CD4-positive, CD25-positive, alpha-beta regulatory T cell (primary cell): Measurements from ENCODE around the gene C6orf62. TPM values are rescaled to one million over a fixed set of nuclear protein-coding genes. Genes with fewer than 3 reads are reported as not detected.
"Not testable (repeated sequence)": the region's sequence is repeated elsewhere in the genome, so short reads cannot be mapped to it uniquely, and the experiment has no call there.

Source experiments
- ATAC-seq, 2 donors: fragments of 150-1000 bp; cut with Tn5 transposase; one replicate each; pipeline ENCODE4 v1.10.0; 2021; ENCODE audit warnings: low read depth in 2 of 2, moderate number of reproducible peaks in 2 of 2, moderate library complexity in 1 of 2
- DNase-seq, 3 donors: peaks; one replicate each; pipeline versions ENCODE4 v3.0.0 to v3.0.0-alpha.2; 2012 to 2022; ENCODE audit warnings: mixed read lengths in 1 of 3
- H3K27ac ChIP-seq: one replicate; pipeline ENCODE4 v1.7.0; 2013; ENCODE audit warnings: mild to moderate bottlenecking, low read length; ENCODE audit not compliant: insufficient read depth, poor library complexity, severe bottlenecking
- H3K27me3 ChIP-seq: one replicate; pipeline ENCODE4 v1.7.0; 2013; ENCODE audit warnings: low read length; ENCODE audit not compliant: control insufficient read depth, insufficient read depth
- H3K36me3 ChIP-seq: one replicate; pipeline ENCODE4 v1.7.0; 2013; ENCODE audit warnings: mild to moderate bottlenecking, low read length, moderate library complexity; ENCODE audit not compliant: control insufficient read depth, insufficient read depth
- H3K4me1 ChIP-seq: 2 replicates; pipeline ENCODE4 v1.7.0; 2013; ENCODE audit warnings: mild to moderate bottlenecking, low read length; ENCODE audit not compliant: insufficient read depth, control insufficient read depth, poor library complexity, severe bottlenecking
- H3K4me3 ChIP-seq: one replicate; pipeline ENCODE4 v1.7.0; 2013; ENCODE audit warnings: low read depth, mild to moderate bottlenecking, low read length, moderate library complexity
- H3K9me3 ChIP-seq, 2 experiments: 1 replicate in 1 of 2; 2 replicates in 1 of 2; pipeline ENCODE4 v1.7.0; 2013; ENCODE audit warnings: low read length in 2 of 2, mild to moderate bottlenecking in 1 of 2, moderate library complexity in 1 of 2; ENCODE audit not compliant: control insufficient read depth in 2 of 2
- H3K27ac Mint-ChIP-seq, 3 donors: one replicate each; pipeline ENCODE4 v1.8.0; 2020 to 2022; ENCODE audit warnings: mild to moderate bottlenecking in 3 of 3, mixed read lengths in 3 of 3, moderate library complexity in 2 of 3
- H3K27me3 Mint-ChIP-seq: one replicate; pipeline ENCODE4 v1.8.0; 2022; ENCODE audit warnings: mild to moderate bottlenecking, mixed read lengths
- H3K36me3 Mint-ChIP-seq: one replicate; pipeline ENCODE4 v1.8.0; 2020; ENCODE audit warnings: mixed read lengths
- H3K4me1 Mint-ChIP-seq, 4 donors: one replicate each; pipeline ENCODE4 v1.8.0; 2020 to 2022; ENCODE audit warnings: mixed read lengths in 4 of 4, mild to moderate bottlenecking in 1 of 4
- H3K4me3 Mint-ChIP-seq, 4 donors: one replicate each; pipeline ENCODE4 v1.8.0; 2020 to 2022; ENCODE audit warnings: mild to moderate bottlenecking in 4 of 4, mixed read lengths in 4 of 4, moderate library complexity in 3 of 4
- H3K9me3 Mint-ChIP-seq, 7 donors: one replicate each; pipeline ENCODE4 v1.8.0; 2020 to 2022; ENCODE audit warnings: mixed read lengths in 7 of 7, mild to moderate bottlenecking in 3 of 7, moderate library complexity in 2 of 7
- polyA plus RNA-seq, 4 donors: library from polyadenylated mRNA; unstranded; fragments of 300-500 nt; fragmentation: Illumina TruSeq; gene quantifications; one replicate each; pipeline ENCODE4 v1.2.3, GENCODE V29; 2021
- total RNA-seq: library from RNA; stranded (reverse); gene quantifications from one replicate; pipeline ENCODE4 v1.2.3, GENCODE V29; 2022

Gene C6orf62
- total RNA-seq (124 TPM), polyA plus RNA-seq (100 to 1,000 TPM in 1 of 4 donors, 10 to 100 TPM in 3; 91.7 to 106 (median 98.6) TPM)

DNA sequence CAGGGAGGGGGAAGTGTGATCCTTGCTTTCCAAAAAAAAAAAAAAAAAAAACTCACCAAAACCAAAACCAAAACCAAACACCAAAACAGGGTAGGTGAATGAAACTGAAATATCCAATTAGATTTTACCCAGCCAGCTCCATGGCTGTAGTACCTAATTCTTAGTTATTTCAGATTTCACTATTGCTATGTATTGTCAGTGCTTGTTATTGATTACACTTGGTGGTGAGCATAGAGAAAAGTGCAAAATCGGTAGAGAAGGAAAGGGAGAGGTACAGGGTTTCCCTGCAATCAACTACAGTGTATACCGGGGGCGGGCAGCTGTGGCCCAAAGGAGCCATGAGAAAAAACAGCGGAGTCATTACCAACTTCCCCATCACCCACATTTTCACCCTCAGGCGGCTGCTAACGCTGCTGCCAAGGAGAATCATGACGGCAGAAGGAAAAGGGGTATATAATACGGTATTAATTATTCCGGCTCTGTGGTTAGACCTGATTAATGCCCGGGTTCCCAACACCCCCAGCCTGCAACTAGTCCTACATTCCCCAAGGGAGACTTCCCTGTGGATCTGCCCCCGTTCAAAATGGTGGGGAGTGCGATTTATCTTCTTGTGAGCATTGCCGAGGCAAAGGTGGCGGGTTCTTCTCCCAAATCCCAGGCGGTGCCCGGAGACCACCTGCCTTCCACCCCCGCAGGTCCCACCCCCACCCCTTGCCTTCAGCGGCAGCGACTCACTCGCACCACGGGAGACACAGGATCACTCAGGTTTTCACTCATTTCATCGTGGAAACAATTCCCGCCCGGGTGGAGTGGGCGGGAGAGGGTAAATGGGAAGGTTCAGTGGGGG, at the start of gene C6orf62:
TSS of gene C6orf62 (minus strand) at position 30 of the 847 bp plus-strand sequence. CDS start 486 bp downstream, outside the sequence.
- H3K36me3 Mint-ChIP-seq, result peaks cover 32% of the 10 kb centered on the region
- peak within 1 kb of the TSS; percentile 98 to 100 (median 100) for H3K27ac Mint-ChIP-seq
- no peak for ATAC-seq
- peaks cover 0 to 1% (median 0%) of the 10 kb centered on the region in 7 donors for H3K9me3 Mint-ChIP-seq
- Histone ChIP-seq H3K27ac (peak within 1 kb of the TSS; percentile 100), H3K36me3 (peaks cover 22% of the 10 kb centered on the region), H3K9me3 (no peaks in the 10 kb centered on the region), H3K4me3 (peak within 1 kb of the TSS; percentile 96), H3K4me1 (peaks cover 57% of the 10 kb centered on the region), H3K27me3 (no peaks in the 10 kb centered on the region)
- DNase-seq, result peak; percentile 22 to 71 (median 58)
- H3K4me3 Mint-ChIP-seq, result peak within 1 kb of the TSS; percentile 91 to 100 (median 95)
- H3K4me1 Mint-ChIP-seq, result peaks cover 19 to 59% (median 46%) of the 10 kb centered on the region in 4 donors
- H3K27me3 Mint-ChIP-seq, result peaks cover 9% of the 10 kb centered on the region

DNA sequence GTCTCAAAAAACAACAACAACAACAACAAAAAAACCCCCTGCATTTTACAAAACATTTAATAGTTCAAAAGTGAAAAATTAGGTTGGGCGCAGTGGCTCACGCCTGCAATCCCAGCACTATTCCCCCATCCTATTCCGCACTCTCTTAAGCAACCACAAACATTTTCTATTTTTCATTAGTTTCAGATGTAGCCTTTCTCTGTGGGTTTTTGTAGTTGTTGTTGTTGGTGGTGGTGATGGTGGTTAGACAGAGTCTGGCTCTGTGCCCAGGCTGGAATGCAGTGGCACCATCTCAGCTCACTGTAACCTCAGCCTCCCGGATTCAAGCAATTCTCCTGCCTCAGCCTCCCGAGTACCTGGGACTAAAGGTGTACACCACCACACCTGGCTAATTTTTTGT, 49.4 kb upstream of the C6orf62 start:
- Histone ChIP-seq H3K9me3 (no peaks in the 10 kb centered on the region), H3K27ac (no peak overlapping the region), H3K27me3 (no peaks in the 10 kb centered on the region), H3K36me3 (no peaks in the 10 kb centered on the region), H3K4me3 (no peak overlapping the region), H3K4me1 (no peaks in the 10 kb centered on the region)
- H3K27me3 Mint-ChIP-seq, result no peaks in the 10 kb centered on the region
- no peaks in the 10 kb centered on the region for H3K36me3 Mint-ChIP-seq
- peaks cover 0 to 10% (median 1%) of the 10 kb centered on the region in 4 donors for H3K4me1 Mint-ChIP-seq
- ATAC-seq (no peak), DNase-seq (no peak)
- no peak overlapping the region for H3K4me3 Mint-ChIP-seq
- H3K9me3 Mint-ChIP-seq, result no peaks in the 10 kb centered on the region
- H3K27ac Mint-ChIP-seq, result no peak overlapping the region

- Mint-ChIP-seq H3K27ac (no peak overlapping the region), H3K27me3 (no peaks in the 10 kb centered on the region), H3K4me1 (peaks cover 0 to 11% (median 1%) of the 10 kb centered on the region in 4 donors), H3K9me3 (no peaks in the 10 kb centered on the region), H3K4me3 (no peak overlapping the region), H3K36me3 (no peaks in the 10 kb centered on the region)
- Histone ChIP-seq H3K27me3 (no peaks in the 10 kb centered on the region), H3K4me3 (no peak overlapping the region), H3K4me1 (no peaks in the 10 kb centered on the region), H3K9me3 (no peaks in the 10 kb centered on the region), H3K36me3 (no peaks in the 10 kb centered on the region), H3K27ac (no peak overlapping the region)
- peak; percentile 56 to 71 for ATAC-seq
- DNase-seq, result peak in 2 of 3 donors; percentile 48 to 53
Observed at GRCh38 chr6:24766680-24767462, 47.9 kb upstream of the C6orf62 start.

GRCh38 chr6:24765968-24766367, 47.0 kb upstream of the C6orf62 start:
- ATAC-seq, H3K36me3 ChIP-seq, H3K27me3 Mint-ChIP-seq, H3K4me3 ChIP-seq, H3K36me3 Mint-ChIP-seq, DNase-seq, H3K27ac Mint-ChIP-seq, H3K9me3 Mint-ChIP-seq, H3K4me3 Mint-ChIP-seq, H3K4me1 ChIP-seq, H3K27ac ChIP-seq, H3K9me3 ChIP-seq, H3K27me3 ChIP-seq: not testable (repeated sequence)
- H3K4me1 Mint-ChIP-seq, result peaks cover 0 to 11% (median 1%) of the 10 kb centered on the region in 4 donors

GRCh38 chr6:24764833-24765828, 46.2 kb upstream of the C6orf62 start:
- not testable (repeated sequence) for H3K4me3 ChIP-seq, H3K36me3 ChIP-seq, H3K27me3 Mint-ChIP-seq, H3K4me3 Mint-ChIP-seq, H3K27ac Mint-ChIP-seq, H3K27ac ChIP-seq, ATAC-seq, H3K27me3 ChIP-seq, H3K4me1 ChIP-seq, H3K9me3 ChIP-seq, H3K36me3 Mint-ChIP-seq, DNase-seq, H3K9me3 Mint-ChIP-seq
- H3K4me1 Mint-ChIP-seq, result peaks cover 0 to 11% (median 1%) of the 10 kb centered on the region in 4 donors

DNA sequence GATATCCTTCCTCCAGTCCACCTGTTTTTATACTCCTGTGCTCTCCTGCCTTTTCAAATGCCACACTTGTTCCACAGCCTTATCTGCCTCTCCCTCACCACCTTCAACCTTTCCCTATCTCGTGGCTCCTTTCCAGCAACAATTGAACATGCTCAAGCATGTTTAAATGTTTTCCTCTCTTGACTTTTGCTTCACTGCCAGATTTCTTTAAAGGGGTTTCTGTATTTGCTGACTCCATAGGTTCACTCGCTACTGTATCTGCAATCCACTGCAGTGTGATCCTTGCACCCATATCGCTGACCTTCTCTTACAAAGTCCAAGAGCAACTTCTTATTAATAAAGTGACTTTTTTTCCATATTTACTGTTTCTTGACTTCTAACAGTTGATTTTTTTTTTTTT, 44.6 kb upstream of the C6orf62 start:
- ATAC-seq, result no peak
- Histone ChIP-seq H3K27me3 (no peaks in the 10 kb centered on the region), H3K4me3 (no peak overlapping the region), H3K36me3 (no peaks in the 10 kb centered on the region), H3K27ac (no peak overlapping the region), H3K4me1 (no peaks in the 10 kb centered on the region), H3K9me3 (no peaks in the 10 kb centered on the region)
- Mint-ChIP-seq H3K9me3 (no peaks in the 10 kb centered on the region), H3K4me1 (peaks cover 0 to 11% (median 1%) of the 10 kb centered on the region in 4 donors), H3K27ac (peak overlapping the region in 2 of 3 donors; percentile 11 to 17), H3K36me3 (no peaks in the 10 kb centered on the region), H3K4me3 (no peak overlapping the region), H3K27me3 (no peaks in the 10 kb centered on the region)
- DNase-seq, result no peak

GRCh38 chr6:24761851-24762250, 42.9 kb upstream of the C6orf62 start:
- H3K4me1 ChIP-seq, result no peaks in the 10 kb centered on the region
- H3K9me3 ChIP-seq, result no peaks in the 10 kb centered on the region
- Mint-ChIP-seq H3K9me3 (no peaks in the 10 kb centered on the region), H3K36me3 (no peaks in the 10 kb centered on the region), H3K27ac (no peak overlapping the region), H3K4me3 (no peak overlapping the region), H3K27me3 (no peaks in the 10 kb centered on the region), H3K4me1 (peaks cover 0 to 9% (median under 1%) of the 10 kb centered on the region in 4 donors)
- no peak for ATAC-seq
- no peak overlapping the region for H3K4me3 ChIP-seq
- no peaks in the 10 kb centered on the region for H3K36me3 ChIP-seq
- H3K27me3 ChIP-seq, result no peaks in the 10 kb centered on the region
- no peak overlapping the region for H3K27ac ChIP-seq
- peak in 1 of 3 donors; percentile 12 for DNase-seq
